ENCODE measurements around the gene FHIT. TPM values are rescaled to one million over a fixed set of nuclear protein-coding genes. Genes with fewer than 3 reads are reported as not detected.

The FHIT gene
- total and polyA plus RNA-seq, 9 donors: 5.1 to 11.8 (median 9.5) TPM

- Histone ChIP-seq H3K27me3 (no peaks in the 10 kb centered on the region), H3K4me3 (no peak overlapping the region), H3K4me1 (ENCODE audit: insufficient read depth) (no peaks in the 10 kb centered on the region), H3K36me3 (no peaks in the 10 kb centered on the region), H3K27ac (no peak overlapping the region), H3K9me3 (no peaks in the 10 kb centered on the region)
- DNase-seq: no peak
- TF ChIP-seq CTCF (IDR thresholded peaks at IDR 0.05): no peak
- TF ChIP-seq POLR2A (IDR thresholded peaks at IDR 0.05): no peak
- intact Hi-C loops (cut with DNase I): no loop called here
- 78 to 90% (median 88%) methylated on average over 2 of the region's 2 CpGs for WGBS, 3 donors
Measured at GRCh38 chr3:61093364-61093763, 157.9 kb downstream of the FHIT start.

GRCh38 chr3:61092870-61093269, 158.4 kb downstream of the FHIT start:
- Histone ChIP-seq H3K9me3 (no peaks in the 10 kb centered on the region), H3K4me3 (no peak overlapping the region), H3K27ac (no peak overlapping the region), H3K36me3 (no peaks in the 10 kb centered on the region), H3K4me1 (ENCODE audit: insufficient read depth) (no peaks in the 10 kb centered on the region), H3K27me3 (no peaks in the 10 kb centered on the region)
- 13 to 38% (median 13%) methylated on average over 4 of the region's 4 CpGs for WGBS, 3 donors
- no peak for DNase-seq
- TF ChIP-seq CTCF (IDR thresholded peaks at IDR 0.05): no peak
- intact Hi-C loops (cut with DNase I): no loop called here

- no peak for TF ChIP-seq POLR2A (IDR thresholded peaks at IDR 0.05)
- no peak for TF ChIP-seq EP300 (IDR thresholded peaks at IDR 0.05)
- no peak for TF ChIP-seq CTCF (IDR thresholded peaks at IDR 0.05)
- no peak for DNase-seq
- H3K27me3 ChIP-seq: no peaks in the 10 kb centered on the region
- WGBS, 3 donors: 30 to 38% (median 36%) methylated on average over 6 of the region's 6 CpGs
- intact Hi-C loops (cut with DNase I): no loop called here
- no peak overlapping the region for H3K27ac ChIP-seq
- H3K4me3 ChIP-seq: no peak overlapping the region
- H3K4me1 ChIP-seq (ENCODE audit: insufficient read depth): no peaks in the 10 kb centered on the region
- H3K36me3 ChIP-seq: no peaks in the 10 kb centered on the region
- no peaks in the 10 kb centered on the region for H3K9me3 ChIP-seq
Measured at GRCh38 chr3:61090389-61091169, 160.7 kb downstream of the FHIT start.

- Histone ChIP-seq H3K36me3 (no peaks in the 10 kb centered on the region), H3K4me3 (no peak overlapping the region), H3K27me3 (no peaks in the 10 kb centered on the region), H3K9me3 (no peaks in the 10 kb centered on the region), H3K4me1 (ENCODE audit: insufficient read depth) (no peaks in the 10 kb centered on the region), H3K27ac (no peak overlapping the region)
- TF ChIP-seq POLR2A (IDR thresholded peaks at IDR 0.05) (no peak), EP300 (IDR thresholded peaks at IDR 0.05) (no peak), CTCF (IDR thresholded peaks at IDR 0.05) (no peak)
- intact Hi-C loops (cut with DNase I): no loop called here
- 96 to 97% (median 96%) methylated on average over 2 of the region's 2 CpGs for WGBS, 3 donors
- DNase-seq: no peak
Measured at GRCh38 chr3:61087465-61087864, 163.8 kb downstream of the FHIT start.

Data from ovary (tissue), 9 donors.